HG02759 (cell line): ENCODE results near the gene TUG1.

Experiments
- ATAC-seq: cut with Tn5 transposase; IDR thresholded peaks from one replicate; pipeline ENCODE4 v1.9.1; 2021; ENCODE audit warnings: mild to moderate bottlenecking, moderate library complexity; ENCODE audit not compliant: unreplicated experiment

The TUG1 gene

GRCh38 chr22:30968924-30969531 is at the start of gene TUG1:
Gene TUG1, plus strand, starts transcription at chr22:30969265.
- peak; percentile 88 for ATAC-seq

- no peak for ATAC-seq
These were observed 49.1 kb upstream of the TUG1 start for GRCh38 chr22:30919973-30920372.

GRCh38 chr22:30920407-30920806 is 48.7 kb upstream of the TUG1 start:
- ATAC-seq: no peak

GRCh38 chr22:30921108-30921507 is 48.0 kb upstream of the TUG1 start:
- no peak for ATAC-seq

- ATAC-seq: peak; percentile 75
These were observed 46.9 kb upstream of the TUG1 start for GRCh38 chr22:30922151-30922611.

- no peak for ATAC-seq
These were observed 45.7 kb upstream of the TUG1 start for GRCh38 chr22:30923168-30923900.

GRCh38 chr22:30925667-30926066 is 43.4 kb upstream of the TUG1 start:
- ATAC-seq: no peak

- ATAC-seq: no peak
These were observed 42.4 kb upstream of the TUG1 start for GRCh38 chr22:30926706-30927105.

GRCh38 chr22:30927806-30928205 is 41.3 kb upstream of the TUG1 start:
- no peak for ATAC-seq

- ATAC-seq: no peak
These were observed 40.7 kb upstream of the TUG1 start for GRCh38 chr22:30928401-30928800.

- no peak for ATAC-seq
These were observed 38.8 kb upstream of the TUG1 start for GRCh38 chr22:30930228-30930627.

- ATAC-seq: no peak
These were observed 37.3 kb upstream of the TUG1 start for GRCh38 chr22:30931541-30932300.

- ATAC-seq: no peak
These were observed 36.4 kb upstream of the TUG1 start for GRCh38 chr22:30932661-30933060.

GRCh38 chr22:30933457-30933856 is 35.6 kb upstream of the TUG1 start:
- no peak for ATAC-seq

- no peak for ATAC-seq
These were observed 35.0 kb upstream of the TUG1 start for GRCh38 chr22:30934053-30934452.

- ATAC-seq: no peak
These were observed 28.2 kb upstream of the TUG1 start for GRCh38 chr22:30940685-30941362.

- no peak for ATAC-seq
These were observed 27.7 kb upstream of the TUG1 start for GRCh38 chr22:30941363-30941740.

GRCh38 chr22:30943368-30943767 is 25.7 kb upstream of the TUG1 start:
- ATAC-seq: no peak

- no peak for ATAC-seq
These were observed 24.1 kb upstream of the TUG1 start for GRCh38 chr22:30944986-30945385.

- no peak for ATAC-seq
These were observed 23.4 kb upstream of the TUG1 start for GRCh38 chr22:30945653-30946052.

GRCh38 chr22:30946354-30946753 is 22.7 kb upstream of the TUG1 start:
- no peak for ATAC-seq
